Stimulated activated CD8-positive, alpha-beta memory T cell treated with anti-CD3 and anti-CD28 coated beads, Interleukin-12 subunit alpha, Interleukin-12 subunit beta, amount 100 ng/mL, for 4 hours (primary cell): ENCODE measurements around the gene VSIG1.

ENCODE experiments used
- DNase-seq: peaks from one replicate; pipeline ENCODE4 v3.0.0-alpha.2; 2020; ENCODE audit warnings: low read depth

The VSIG1 gene

GRCh38 chrX:108064613-108065012 is 19.7 kb downstream of the VSIG1 start:
- no peak for DNase-seq

- DNase-seq, result no peak
These were observed 23.3 kb downstream of the VSIG1 start for GRCh38 chrX:108068121-108068520.

- no peak for DNase-seq
These were observed 26.0 kb downstream of the VSIG1 start for GRCh38 chrX:108070891-108071290.

GRCh38 chrX:108071578-108071977 is 26.7 kb downstream of the VSIG1 start:
- DNase-seq, result no peak

- no peak for DNase-seq
These were observed 27.9 kb downstream of the VSIG1 start for GRCh38 chrX:108072746-108073145.

- no peak for DNase-seq
These were observed 36.2 kb downstream of the VSIG1 start for GRCh38 chrX:108081110-108081509.

GRCh38 chrX:108087792-108088191 is 42.9 kb downstream of the VSIG1 start:
- no peak for DNase-seq

- DNase-seq, result no peak
These were observed 43.6 kb downstream of the VSIG1 start for GRCh38 chrX:108088511-108088910.

- no peak for DNase-seq
These were observed 45.8 kb downstream of the VSIG1 start for GRCh38 chrX:108090491-108091263.

- DNase-seq, result peak; percentile 75
These were observed 46.5 kb downstream of the VSIG1 start, which contains the start of the genes ATG4A and PSMD10 for GRCh38 chrX:108091264-108091877. ATG4A (plus strand) TSS chrX:108091778; CDS start chrX:108091827, 49 bp downstream. PSMD10 (minus strand) TSS chrX:108091542; CDS start chrX:108091520, 22 bp downstream.

GRCh38 chrX:108091878-108092291 is 47.0 kb downstream of the VSIG1 start:
- no peak for DNase-seq

GRCh38 chrX:108097380-108097779 is 52.5 kb downstream of the VSIG1 start:
- no peak for DNase-seq

GRCh38 chrX:108105473-108105872 is 60.6 kb downstream of the VSIG1 start:
- no peak for DNase-seq

GRCh38 chrX:108114541-108114940 is 69.7 kb downstream of the VSIG1 start:
- DNase-seq, result no peak

- DNase-seq, result no peak
These were observed 73.1 kb downstream of the VSIG1 start for GRCh38 chrX:108117988-108118387.

GRCh38 chrX:108121291-108121690 is 76.4 kb downstream of the VSIG1 start:
- DNase-seq, result no peak

- DNase-seq, result no peak
These were observed 77.9 kb downstream of the VSIG1 start for GRCh38 chrX:108122748-108123147.

GRCh38 chrX:108123591-108124366 is 78.9 kb downstream of the VSIG1 start:
- no peak for DNase-seq

- no peak for DNase-seq
These were observed 81.8 kb downstream of the VSIG1 start for GRCh38 chrX:108126661-108127060.

- DNase-seq, result no peak
These were observed 82.3 kb downstream of the VSIG1 start for GRCh38 chrX:108127152-108127551.
